PFSK-1 (cell line): ENCODE data around the gene LCN10.

Source experiments
- FOXP2 ChIP-seq: optimal IDR thresholded peaks from 2 replicates; pipeline ENCODE3; 2011; ENCODE audit warnings: borderline replicate concordance, control low read depth, inconsistent platforms; ENCODE audit not compliant: insufficient read depth; ENCODE audit errors: extremely low read length, extremely low read depth
- POLR2AphosphoS5 ChIP-seq: IDR thresholded peaks from 2 replicates; pipeline ENCODE4 v1.6.1; 2012; ENCODE audit warnings: low read depth, mild to moderate bottlenecking, control low read depth, low read length, moderate library complexity
- SIN3A ChIP-seq: IDR thresholded peaks from 2 replicates; pipeline ENCODE4 v1.6.1; 2012; ENCODE audit warnings: mild to moderate bottlenecking, low read length, moderate library complexity, borderline replicate concordance; ENCODE audit not compliant: insufficient read depth
- TAF1 ChIP-seq: IDR thresholded peaks from 2 replicates; pipeline ENCODE4 v1.6.1; 2012; ENCODE audit warnings: low read length, control low read depth, borderline replicate concordance; ENCODE audit not compliant: insufficient read depth
- TF ChIP-seq, protein P1 (sequence below), 2 experiments: IDR thresholded peaks; 2 replicates each; pipeline versions ENCODE4 v1.6.1 to v1.8.0; 2011 to 2012; ENCODE audit warnings: low read depth in 2 of 2, low read length in 2 of 2, control low read depth in 1 of 2, inconsistent platforms in 1 of 2, mild to moderate bottlenecking in 1 of 2, moderate library complexity in 1 of 2; ENCODE audit not compliant: insufficient read depth in 1 of 2

The LCN10 gene

GRCh38 chr9:136700959-136701667, 41.6 kb downstream of the LCN10 start:
- TF ChIP-seq POLR2AphosphoS5 (no peak), SIN3A (no peak), TAF1 (no peak), FOXP2 (no peak)
- TF ChIP-seq, protein P1, sequence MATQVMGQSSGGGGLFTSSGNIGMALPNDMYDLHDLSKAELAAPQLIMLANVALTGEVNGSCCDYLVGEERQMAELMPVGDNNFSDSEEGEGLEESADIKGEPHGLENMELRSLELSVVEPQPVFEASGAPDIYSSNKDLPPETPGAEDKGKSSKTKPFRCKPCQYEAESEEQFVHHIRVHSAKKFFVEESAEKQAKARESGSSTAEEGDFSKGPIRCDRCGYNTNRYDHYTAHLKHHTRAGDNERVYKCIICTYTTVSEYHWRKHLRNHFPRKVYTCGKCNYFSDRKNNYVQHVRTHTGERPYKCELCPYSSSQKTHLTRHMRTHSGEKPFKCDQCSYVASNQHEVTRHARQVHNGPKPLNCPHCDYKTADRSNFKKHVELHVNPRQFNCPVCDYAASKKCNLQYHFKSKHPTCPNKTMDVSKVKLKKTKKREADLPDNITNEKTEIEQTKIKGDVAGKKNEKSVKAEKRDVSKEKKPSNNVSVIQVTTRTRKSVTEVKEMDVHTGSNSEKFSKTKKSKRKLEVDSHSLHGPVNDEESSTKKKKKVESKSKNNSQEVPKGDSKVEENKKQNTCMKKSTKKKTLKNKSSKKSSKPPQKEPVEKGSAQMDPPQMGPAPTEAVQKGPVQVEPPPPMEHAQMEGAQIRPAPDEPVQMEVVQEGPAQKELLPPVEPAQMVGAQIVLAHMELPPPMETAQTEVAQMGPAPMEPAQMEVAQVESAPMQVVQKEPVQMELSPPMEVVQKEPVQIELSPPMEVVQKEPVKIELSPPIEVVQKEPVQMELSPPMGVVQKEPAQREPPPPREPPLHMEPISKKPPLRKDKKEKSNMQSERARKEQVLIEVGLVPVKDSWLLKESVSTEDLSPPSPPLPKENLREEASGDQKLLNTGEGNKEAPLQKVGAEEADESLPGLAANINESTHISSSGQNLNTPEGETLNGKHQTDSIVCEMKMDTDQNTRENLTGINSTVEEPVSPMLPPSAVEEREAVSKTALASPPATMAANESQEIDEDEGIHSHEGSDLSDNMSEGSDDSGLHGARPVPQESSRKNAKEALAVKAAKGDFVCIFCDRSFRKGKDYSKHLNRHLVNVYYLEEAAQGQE (IDR thresholded peaks at IDR 0.05; ENCODE audit: insufficient read depth in 1 of 2, low read depth in 2 of 2, low read length in 2 of 2), result no peak

- no peak for TF ChIP-seq TAF1
- TF ChIP-seq, protein P1 (IDR thresholded peaks at IDR 0.05; ENCODE audit: insufficient read depth in 1 of 2, low read depth in 2 of 2, low read length in 2 of 2), result no peak
- no peak for TF ChIP-seq FOXP2
- no peak for TF ChIP-seq POLR2AphosphoS5
- TF ChIP-seq SIN3A, result no peak
Measured at GRCh38 chr9:136700304-136700703, 42.4 kb downstream of the LCN10 start.

DNA sequence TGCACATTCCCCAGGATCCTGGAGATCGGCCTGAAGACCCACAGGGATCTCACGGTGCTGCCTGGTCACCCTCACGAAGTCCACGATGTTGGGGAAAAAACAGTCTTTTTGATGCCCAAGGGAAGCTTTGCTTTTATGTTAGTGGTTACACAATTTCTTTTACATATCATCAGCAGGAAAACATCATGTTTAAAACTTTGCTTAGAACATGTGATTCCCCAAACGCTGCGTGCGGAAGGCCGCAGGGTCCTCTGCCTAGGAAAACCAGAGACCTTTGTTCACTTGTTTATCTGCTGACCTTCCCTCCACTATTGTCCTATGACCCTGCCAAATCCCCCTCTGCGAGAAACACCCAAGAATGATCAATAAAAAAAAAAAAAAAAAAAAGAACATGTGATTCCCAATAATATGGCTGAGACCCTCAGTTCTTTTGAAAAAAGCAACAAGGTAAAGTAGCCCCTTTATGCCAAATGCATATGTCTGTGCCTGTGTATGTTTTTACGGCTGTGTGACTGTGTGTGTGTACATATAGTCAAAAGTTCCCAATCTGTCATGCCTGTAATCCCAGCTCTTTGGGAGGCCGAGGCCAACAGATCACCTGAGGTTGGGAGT, 44.0 kb downstream of the LCN10 start:
- TF ChIP-seq POLR2AphosphoS5 (no peak), FOXP2 (no peak), SIN3A (no peak), TAF1 (no peak)
- TF ChIP-seq, protein P1 (IDR thresholded peaks at IDR 0.05; ENCODE audit: insufficient read depth in 1 of 2, low read depth in 2 of 2, low read length in 2 of 2), result no peak

- TF ChIP-seq SIN3A (no peak), TAF1 (no peak), POLR2AphosphoS5 (no peak), FOXP2 (no peak)
- TF ChIP-seq, protein P1 (IDR thresholded peaks at IDR 0.05; ENCODE audit: insufficient read depth in 1 of 2, low read depth in 2 of 2, low read length in 2 of 2), result no peak
Measured at GRCh38 chr9:136697821-136698526, 44.8 kb downstream of the LCN10 start.
